GM10847 (cell line): Measurements from ENCODE around the gene RBBP8NL.

ENCODE experiments used
- POLR2A ChIP-seq: IDR thresholded peaks from 2 replicates; pipeline ENCODE4 v1.6.1; 2011; ENCODE audit not compliant: insufficient read length; ENCODE audit errors: extremely low read depth

RBBP8NL gene

GRCh38 chr20:62453186-62453808 is 26.0 kb upstream of the RBBP8NL start:
- TF ChIP-seq POLR2A, result no peak

DNA sequence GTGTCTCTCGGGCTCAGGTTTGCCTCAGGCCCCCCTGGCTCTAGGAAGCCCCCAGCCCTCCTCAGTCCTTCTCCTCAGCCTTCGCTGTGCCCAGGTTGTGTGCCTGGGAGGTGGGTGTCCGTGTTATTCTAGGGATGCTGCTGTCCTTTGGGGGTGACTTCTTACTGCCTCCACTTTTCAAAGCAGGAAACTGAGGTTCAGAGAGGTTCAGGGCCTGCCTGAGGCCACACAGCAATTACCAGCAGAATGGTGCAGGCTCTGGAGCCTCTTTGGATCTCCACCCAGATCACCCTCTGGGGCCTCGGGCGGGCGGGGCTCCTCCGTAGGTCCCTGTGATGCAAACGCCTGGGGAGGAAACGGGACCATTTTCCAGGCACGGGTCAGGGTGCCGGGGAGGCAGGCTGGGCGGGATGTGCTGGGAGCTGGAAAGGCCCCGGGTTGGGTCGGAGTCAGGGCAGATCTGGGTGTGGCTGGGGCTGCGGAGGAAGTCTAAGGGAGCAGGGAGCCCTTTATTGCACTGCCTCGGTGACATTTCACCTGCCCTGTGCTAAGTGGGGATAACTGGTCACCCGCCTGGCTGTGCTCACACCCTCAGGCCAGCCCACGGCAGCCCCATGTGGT is 25.2 kb upstream of the RBBP8NL start:
- TF ChIP-seq POLR2A, result no peak

GRCh38 chr20:62451970-62452369 is 24.6 kb upstream of the RBBP8NL start:
- no peak for TF ChIP-seq POLR2A

DNA sequence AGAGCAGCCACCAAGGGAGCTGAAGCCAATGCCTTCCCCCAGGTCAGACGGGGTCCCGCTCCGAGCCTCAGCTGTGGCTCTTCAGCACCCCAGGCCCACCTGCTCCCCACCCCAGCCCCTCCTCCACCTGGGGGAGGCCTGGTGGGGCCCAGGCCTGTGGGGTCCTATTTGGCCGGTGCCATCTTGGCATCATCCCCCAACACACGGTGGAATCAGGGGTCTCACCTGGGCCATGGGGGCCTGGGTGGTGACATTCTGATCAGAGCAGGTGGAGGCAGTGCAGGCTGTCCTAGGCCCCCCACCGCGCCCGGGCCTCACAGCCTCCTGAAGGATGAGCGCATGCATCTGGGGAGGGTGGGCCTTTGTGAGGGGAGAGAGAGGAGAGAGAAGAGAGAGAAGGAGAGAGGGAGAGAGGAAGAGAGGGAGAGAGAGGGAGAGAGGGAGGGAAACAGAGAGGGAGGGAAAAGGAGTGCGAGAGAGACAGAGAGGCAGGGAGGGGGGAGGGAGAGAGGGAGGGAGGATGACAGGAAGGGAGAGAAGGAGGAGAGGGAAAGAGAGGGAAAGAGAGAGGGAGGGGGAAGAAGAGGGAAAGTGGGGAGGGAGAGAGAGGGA is 23.9 kb upstream of the RBBP8NL start:
- TF ChIP-seq POLR2A, result no peak

GRCh38 chr20:62449951-62450691 is 22.8 kb upstream of the RBBP8NL start:
- TF ChIP-seq POLR2A, result no peak

- TF ChIP-seq POLR2A, result no peak
Observed at GRCh38 chr20:62448788-62449187, 21.4 kb upstream of the RBBP8NL start.

- TF ChIP-seq POLR2A, result no peak
Observed at GRCh38 chr20:62448038-62448437, 20.7 kb upstream of the RBBP8NL start.

GRCh38 chr20:62446888-62447869 is 19.8 kb upstream of the RBBP8NL start:
- TF ChIP-seq POLR2A, result no peak

GRCh38 chr20:62446481-62446880 is 19.1 kb upstream of the RBBP8NL start:
- no peak for TF ChIP-seq POLR2A

- no peak for TF ChIP-seq POLR2A
Observed at GRCh38 chr20:62445553-62446340, 18.4 kb upstream of the RBBP8NL start.

- no peak for TF ChIP-seq POLR2A
Observed at GRCh38 chr20:62444286-62444685, 16.9 kb upstream of the RBBP8NL start.

DNA sequence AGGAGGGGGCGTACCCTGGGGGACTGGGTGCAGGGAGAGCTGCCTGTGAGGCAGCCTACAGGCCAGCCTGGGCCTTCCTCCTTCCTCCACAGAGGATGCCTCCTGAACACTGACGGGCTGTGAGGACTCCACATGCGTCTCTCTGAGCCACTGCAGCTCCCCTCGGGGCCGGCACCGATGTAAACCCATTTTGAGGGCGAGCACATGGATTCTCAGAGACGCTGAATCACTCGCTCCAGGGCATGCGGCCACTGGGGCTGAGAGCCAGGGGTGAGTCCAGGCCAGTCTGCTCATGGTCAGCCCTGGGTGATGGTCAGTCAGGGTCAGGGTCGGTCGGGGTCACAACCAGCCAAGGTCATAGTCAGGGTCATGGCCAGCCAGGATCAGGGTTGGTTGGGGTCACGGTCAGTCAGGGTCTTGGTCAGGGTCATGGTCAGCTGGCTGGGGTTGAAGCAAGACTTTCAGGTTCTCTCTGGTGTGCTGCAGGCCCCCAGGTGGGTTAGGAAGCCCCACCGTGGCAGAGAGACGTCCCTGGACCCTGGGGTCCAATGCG is 14.7 kb upstream of the RBBP8NL start:
- TF ChIP-seq POLR2A, result no peak

- no peak for TF ChIP-seq POLR2A
Observed at GRCh38 chr20:62439218-62439617, 11.9 kb upstream of the RBBP8NL start.

DNA sequence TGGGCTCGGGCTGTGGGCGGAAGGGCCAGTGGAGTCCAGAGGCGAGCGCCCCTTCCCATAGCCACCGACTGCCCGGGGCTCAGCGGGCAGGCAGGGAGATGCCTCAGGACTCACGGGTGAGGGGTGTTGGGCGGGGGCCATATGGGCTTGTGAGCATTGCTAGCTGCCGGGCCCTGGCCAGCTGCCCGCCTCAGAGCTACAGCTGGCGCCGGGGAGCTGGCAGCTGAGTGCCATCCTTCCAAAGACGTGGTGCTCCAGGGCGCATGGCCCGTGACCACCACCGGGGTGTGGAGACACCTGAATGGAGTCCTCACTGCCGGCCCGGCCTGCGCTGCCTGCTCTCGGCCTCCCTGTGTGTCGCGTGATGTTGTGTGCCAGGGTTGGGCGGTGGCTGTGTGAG is 10.6 kb upstream of the RBBP8NL start:
- no peak for TF ChIP-seq POLR2A

GRCh38 chr20:62437496-62437895 is 10.2 kb upstream of the RBBP8NL start:
- TF ChIP-seq POLR2A, result no peak
